ENCODE results near the gene SCN1A.

SCN1A gene

GRCh38 chr2:166127217-166128155, at the start of gene SCN1A:
TSS of gene SCN1A (minus strand) at chr2:166128020. CDS start at chr2:166073621, 54,399 bp downstream.
- ChIA-PET POLR2A (no interaction called here), CTCF (interaction anchor here (0.9 to 4.3 kb wide), 20 partner anchors 9 to 183 kb away, joined by 3 to 26 read pairs (median 4); partner anchors contain the start of gene TTC21B)
- peak; percentile 17 for DNase-seq (ENCODE audit: extremely low spot score)
- peak; percentile 54 for TF ChIP-seq CTCF (IDR thresholded peaks at IDR 0.05; ENCODE audit: control extremely low read depth, extremely low read depth, low read depth, missing control alignments)

GRCh38 chr2:166173263-166173662, 45.4 kb upstream of the SCN1A start:
- no peak for TF ChIP-seq CTCF (IDR thresholded peaks at IDR 0.05; ENCODE audit: control extremely low read depth, extremely low read depth, low read depth, missing control alignments)
- ChIA-PET POLR2A (no interaction called here), CTCF (interaction anchor here (1.1 to 1.3 kb wide), 3 partner anchors 13 to 61 kb away, joined by 3 to 5 read pairs (median 3); no protein-coding TSS in a partner anchor)

GRCh38 chr2:166171216-166171615, 43.4 kb upstream of the SCN1A start:
- ChIA-PET CTCF (no interaction called here), POLR2A (no interaction called here)
- no peak for TF ChIP-seq CTCF (IDR thresholded peaks at IDR 0.05; ENCODE audit: control extremely low read depth, extremely low read depth, low read depth, missing control alignments)

More at GRCh38 chr2:166173263-166173662, 45.4 kb upstream of the SCN1A start:
- no peak for DNase-seq (ENCODE audit: extremely low spot score)

GRCh38 chr2:166170356-166170755, 42.5 kb upstream of the SCN1A start:
- POLR2A ChIA-PET: no interaction called here
- no peak for DNase-seq (ENCODE audit: extremely low spot score)
- TF ChIP-seq CTCF (IDR thresholded peaks at IDR 0.05; ENCODE audit: control extremely low read depth, extremely low read depth, low read depth, missing control alignments): no peak
- CTCF ChIA-PET: interaction anchor here (0.6 kb wide), 1 partner anchor 18 kb away, joined by 3 read pairs; no protein-coding TSS in a partner anchor

More at GRCh38 chr2:166171216-166171615, 43.4 kb upstream of the SCN1A start:
- DNase-seq (ENCODE audit: extremely low spot score): no peak

- DNase-seq (ENCODE audit: extremely low spot score): no peak
- ChIA-PET POLR2A (no interaction called here), CTCF (interaction anchor here (2.8 kb wide), 1 partner anchor 13 kb away, joined by 11 read pairs; no protein-coding TSS in a partner anchor)
- TF ChIP-seq CTCF (IDR thresholded peaks at IDR 0.05; ENCODE audit: control extremely low read depth, extremely low read depth, low read depth, missing control alignments): no peak
Measured at GRCh38 chr2:166167449-166167848, 39.6 kb upstream of the SCN1A start.

GRCh38 chr2:166163775-166164174, 36.0 kb upstream of the SCN1A start:
- CTCF ChIA-PET: no interaction called here
- TF ChIP-seq CTCF (IDR thresholded peaks at IDR 0.05; ENCODE audit: control extremely low read depth, extremely low read depth, low read depth, missing control alignments): no peak
- DNase-seq (ENCODE audit: extremely low spot score): no peak
- POLR2A ChIA-PET: no interaction called here
